OCI-LY1 (cell line): ENCODE data around the gene WDR93.

Experiments used
- CTCF ChIP-seq: fragments of 200-600 bp; sonication (generic), shearing (Covaris generic); IDR thresholded peaks from 2 replicates; pipeline ENCODE4 v1.5.1; 2017; ENCODE audit warnings: mild to moderate bottlenecking, antibody characterized with exemption, low read length, moderate library complexity, mixed read lengths
- EZH2 ChIP-seq: fragments of 200-600 bp; sonication (generic), shearing (Covaris generic); IDR thresholded peaks from 2 replicates; pipeline ENCODE4 v1.8.0; 2017; ENCODE audit warnings: borderline replicate concordance, mixed run types, mild to moderate bottlenecking, antibody characterized with exemption, low read length, moderate library complexity, mixed read lengths

- TF ChIP-seq CTCF (no peak), EZH2 (no peak)
Observed at GRCh38 chr15:89731275-89731674, 40.7 kb downstream of the WDR93 start.
